ENCODE results near the gene MILR1.
"Not testable (repeated sequence)": the region's sequence is repeated elsewhere in the genome, so short reads cannot be mapped to it uniquely, and the experiment has no call there.

Gene MILR1

DNA sequence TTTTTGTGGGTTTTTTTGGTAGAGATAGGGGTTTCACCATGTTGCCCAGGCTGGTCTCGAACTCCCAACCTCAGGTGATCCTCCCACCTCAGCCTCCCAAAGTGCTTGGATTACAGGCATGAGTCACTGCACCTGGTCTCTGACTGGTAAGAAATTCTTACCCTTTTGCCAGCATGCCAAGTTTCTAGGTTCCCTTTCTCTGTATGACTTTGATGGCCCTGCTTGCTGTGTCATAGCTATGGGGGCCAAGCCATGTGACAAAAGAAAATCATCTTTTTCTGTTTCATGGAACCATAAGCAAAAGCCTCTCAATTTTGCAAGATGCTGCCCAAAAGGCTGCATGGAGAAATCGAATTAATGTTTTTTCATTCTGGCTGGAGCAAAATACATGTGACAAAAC is 18.9 kb upstream of the MILR1 start:
- FAIRE-seq = not testable (repeated sequence)

DNA sequence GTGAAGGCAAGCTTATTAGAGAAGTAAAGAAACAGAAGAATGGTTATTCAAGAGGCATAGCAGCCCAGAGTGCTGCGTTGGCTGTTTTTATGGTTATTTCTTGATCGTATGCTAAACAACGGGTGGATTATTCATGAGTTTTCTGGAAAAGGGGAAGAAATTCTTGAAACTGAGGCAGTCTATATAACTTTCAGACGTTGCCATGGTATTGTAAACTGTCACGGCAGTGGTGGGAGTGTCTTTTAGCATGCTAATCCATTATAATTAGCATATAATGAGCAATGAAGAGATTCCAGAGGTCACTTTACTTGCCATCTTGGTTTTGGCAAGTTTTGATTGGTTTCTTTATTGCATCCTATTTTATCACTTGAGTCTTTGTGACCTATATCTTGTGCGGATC is 17.4 kb upstream of the MILR1 start:
- FAIRE-seq = no peak

DNA sequence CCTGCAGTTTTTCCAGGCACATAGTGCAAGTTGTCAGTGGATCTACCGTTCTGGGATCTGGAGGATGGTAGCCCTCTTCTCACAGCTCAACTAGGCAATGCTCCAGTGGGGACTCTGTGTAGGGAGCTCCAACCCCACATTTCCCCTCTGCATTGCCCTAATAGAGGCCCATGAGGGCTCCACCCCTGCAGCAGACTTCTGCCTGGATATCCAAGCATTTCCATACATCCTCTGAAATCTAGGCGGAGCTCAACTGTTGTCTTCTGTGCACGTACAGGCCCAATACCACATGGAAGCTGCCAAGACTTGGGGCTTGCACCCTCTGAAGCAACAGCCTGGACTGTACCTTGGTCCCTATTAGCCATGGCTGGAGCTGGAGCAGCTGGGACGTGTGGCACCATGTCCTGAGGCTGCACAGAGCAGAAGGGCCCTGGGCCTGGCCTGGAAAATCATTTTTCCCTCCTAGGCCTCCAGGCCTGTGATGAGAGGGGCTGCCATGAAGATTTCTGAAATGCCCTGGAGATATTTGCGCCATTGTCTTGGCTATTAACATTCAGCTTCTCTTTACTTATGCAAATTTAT is 10.9 kb upstream of the MILR1 start:
- no peak for FAIRE-seq

DNA sequence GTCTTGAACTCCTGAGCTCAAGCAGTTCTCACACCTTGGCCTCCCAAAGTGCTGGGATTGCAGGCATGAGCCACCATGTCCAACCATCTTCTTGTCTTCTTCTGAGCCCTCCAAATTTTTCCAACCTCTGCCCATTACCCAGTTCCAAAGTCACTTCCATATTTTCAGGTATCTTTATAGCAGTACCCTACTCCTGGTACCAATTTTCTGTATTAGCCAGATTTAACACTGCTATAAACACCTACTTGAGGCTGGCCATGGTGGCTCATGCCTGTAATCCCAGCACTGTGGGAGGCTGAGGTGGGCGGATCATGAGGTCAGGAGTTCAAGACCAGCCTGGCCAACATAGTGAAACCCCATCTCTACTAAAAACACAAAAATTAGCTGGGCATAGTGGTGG is 9.4 kb upstream of the MILR1 start:
- not testable (repeated sequence) for FAIRE-seq

DNA sequence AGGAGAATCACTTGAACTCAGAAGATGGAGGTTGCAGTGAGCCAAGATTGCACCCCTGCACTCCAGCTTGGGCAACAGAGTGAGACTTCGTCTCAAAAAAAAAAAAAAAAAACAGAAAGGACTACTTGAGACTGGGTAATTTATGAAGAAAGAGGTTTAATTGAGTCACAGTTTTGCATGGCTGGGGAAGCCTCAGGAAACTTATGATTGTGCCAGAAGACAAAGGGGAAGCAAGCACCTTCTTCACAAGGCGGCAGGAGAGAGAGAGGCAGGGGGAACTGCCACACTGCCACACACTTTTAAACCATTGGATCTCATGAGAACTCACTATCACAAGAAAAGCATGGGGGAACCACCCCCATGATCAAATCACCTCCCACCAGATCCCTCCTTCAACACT is 9.0 kb upstream of the MILR1 start:
- no peak for FAIRE-seq

DNA sequence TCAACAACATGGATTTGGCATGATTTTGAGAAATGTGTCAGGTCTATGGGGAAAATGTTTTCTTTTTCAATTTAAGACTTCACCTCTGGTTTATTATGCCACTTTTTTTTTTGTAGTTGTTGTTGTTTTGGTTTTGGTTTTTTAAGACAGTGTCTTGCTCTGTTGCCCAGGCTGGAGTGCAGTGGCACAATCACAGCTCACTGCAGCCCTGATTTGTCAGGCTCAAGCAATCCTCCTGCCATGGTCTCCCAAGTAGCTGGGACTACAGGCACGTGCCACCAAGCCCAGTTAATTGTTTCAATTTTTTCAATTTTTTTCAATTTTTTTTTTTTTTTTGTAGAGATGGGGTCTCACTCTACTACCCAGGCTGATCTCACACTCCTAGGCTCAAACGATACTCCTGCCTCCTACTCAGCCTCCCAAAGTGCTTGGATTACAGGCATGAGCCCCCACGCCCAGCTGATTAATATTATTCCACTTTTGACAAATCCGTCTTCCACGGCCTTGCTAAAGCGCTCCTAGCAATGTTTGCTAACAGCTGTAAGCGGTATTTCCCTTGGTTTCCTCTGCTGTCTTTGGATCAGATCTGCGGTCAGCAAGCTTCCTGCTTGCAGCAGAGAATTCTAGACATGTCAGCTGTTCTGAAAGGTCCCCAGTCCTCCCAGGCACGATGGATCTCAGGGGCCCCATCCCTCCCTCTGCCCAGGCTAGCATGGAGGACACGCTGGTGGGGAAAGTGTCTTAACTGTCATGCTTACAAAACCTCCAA is 7.0 kb upstream of the MILR1 start:
- no peak for FAIRE-seq

DNA sequence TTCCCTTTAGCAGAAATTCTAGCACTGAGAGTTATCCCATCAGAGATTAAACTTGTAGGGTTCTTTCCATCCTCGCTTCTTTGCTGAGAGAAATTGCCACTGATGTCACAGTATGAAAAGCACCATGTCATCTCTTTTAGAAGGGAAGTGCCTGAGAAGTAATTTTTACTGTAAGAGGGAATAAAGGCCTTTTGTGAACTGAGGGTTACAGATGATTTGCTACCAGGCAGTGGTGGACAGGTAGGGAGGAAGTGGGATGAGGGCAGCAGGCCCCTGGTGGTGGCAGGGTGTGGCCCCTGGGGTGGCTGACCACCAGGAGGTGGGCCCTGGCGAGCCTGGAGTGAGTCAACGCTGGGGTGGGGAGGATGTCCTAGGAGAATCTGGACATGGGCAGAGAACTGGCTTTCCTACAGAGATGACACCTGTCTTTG is 6.4 kb upstream of the MILR1 start:
- FAIRE-seq = no peak

DNA sequence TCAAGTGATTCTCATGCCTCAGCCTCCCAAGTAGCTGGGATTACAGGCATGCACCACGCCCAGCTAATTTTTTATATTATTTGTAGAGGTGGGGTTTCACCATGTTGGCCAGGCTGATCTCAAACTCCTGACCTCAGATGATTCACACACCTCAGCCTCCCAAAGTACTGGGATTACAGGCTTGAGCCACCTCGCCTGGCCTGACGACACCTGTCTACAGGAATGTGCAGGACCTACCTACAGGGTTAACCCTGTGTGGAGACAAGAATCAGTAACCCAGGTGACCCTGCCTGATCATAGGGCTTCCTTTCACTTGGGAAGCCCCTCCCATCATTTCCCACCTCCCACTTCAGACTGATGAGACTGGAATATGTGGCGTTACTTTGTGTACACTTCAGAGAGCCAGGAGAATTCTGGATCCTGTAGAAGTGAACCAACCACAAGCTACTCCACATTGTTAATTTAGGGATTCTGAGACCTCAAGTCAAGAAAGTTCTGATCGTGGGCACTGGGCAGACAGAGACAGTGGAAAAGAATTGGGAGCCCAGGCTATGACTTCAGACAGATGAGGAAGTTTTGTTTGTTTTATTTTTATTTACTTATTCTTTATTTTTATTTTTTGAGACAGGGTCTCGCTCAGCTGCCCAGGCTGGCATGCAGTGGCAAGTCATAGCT is 5.7 kb upstream of the MILR1 start:
- no peak for FAIRE-seq

DNA sequence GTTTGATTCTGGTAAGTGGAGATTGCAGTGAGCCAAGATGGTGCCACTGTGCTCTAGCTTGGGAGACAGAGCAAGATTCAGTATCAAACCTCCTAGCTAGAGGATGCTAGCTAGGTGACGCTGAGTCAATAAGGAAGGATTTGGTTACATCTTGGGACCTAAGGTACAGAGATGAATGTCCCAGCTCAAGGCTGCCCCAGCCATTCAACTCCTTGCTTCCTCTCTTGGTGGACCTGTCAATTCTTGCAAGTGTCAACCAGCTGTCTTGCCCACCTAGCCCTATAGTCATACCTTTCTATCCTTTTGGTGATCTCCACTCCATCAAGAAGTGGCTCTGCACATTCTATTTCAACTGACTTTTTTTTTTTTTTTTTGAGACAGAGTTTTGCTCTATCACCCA is 1.4 kb upstream of the MILR1 start:
- FAIRE-seq = no peak

DNA sequence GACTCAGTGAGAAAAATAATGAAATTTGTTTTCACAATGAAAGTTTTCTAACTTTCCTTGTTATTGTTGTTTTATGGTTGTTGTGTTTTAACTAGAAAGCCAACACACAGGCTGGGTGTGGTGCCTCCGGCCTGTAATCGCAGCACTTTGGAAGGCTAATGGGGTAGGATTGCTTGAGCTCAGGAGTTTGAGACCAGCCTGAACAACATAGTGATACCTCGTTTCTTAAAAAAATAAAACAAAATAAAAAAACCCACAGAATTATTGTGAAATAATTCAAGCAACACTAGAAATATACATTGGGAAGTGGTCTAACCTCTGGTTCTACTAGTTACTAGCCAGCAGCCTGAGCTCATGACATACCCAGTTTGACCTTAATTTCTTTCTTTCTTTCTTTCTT is 630 bp downstream of the MILR1 start:
- FAIRE-seq = no peak

DNA sequence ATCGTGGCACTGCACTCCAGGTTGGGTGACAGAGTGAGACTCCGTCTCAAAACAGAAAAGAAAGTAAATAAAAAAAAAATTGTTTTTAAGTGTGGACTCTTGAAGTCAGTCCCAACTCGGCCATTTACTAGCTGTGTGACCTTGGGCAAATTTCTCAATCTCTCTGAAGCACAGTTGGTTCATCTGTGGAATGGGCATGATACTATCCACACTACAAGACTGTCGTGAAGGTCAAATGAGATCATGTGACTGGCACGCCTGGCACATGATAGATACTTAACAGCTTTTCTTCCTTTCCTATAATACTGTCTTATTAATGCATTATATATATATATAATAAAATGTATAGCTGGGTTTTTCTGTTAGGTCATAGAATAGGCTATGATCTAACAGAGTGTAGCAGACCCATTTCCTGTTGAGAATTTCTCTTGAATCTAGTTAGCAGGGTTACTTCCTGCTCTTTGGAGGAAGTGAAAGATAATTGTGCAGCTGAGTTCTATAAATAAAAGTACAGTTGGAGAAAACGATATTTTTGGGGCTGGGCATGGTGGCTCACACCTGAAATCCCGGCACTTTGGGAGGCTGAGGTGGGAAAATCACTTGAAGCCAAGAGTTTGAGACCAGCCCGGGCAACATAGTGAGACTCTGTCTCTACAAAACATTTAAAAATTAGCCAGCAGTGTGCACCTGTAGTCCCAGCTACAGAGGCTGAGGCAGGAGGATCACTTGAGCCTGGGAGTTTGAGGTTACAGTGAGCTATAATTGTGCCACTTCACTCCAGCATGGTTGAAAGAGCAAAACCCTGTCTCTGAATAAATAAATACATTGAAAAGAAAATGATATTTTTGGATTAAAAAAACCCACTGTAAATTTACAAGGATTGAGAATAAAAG is 7.3 kb downstream of the MILR1 start:
- no peak for FAIRE-seq

DNA sequence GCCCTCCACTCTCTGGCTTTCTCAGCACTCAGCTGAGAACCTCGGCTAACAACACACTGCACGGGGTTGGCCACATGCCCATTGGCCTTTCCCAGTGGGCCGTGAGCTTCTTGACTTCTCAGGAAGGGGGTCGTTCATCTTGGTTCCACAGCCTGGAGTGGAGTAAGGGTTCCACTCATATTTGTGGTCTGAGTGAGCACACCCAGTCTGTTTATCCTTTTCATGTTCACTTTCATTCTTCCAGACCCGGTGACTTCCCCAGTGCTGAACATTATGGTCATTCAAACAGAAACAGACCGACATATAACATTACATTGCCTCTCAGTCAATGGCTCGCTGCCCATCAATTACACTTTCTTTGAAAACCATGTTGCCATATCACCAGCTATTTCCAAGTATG is 8.2 kb downstream of the MILR1 start:
- FAIRE-seq = no peak

DNA sequence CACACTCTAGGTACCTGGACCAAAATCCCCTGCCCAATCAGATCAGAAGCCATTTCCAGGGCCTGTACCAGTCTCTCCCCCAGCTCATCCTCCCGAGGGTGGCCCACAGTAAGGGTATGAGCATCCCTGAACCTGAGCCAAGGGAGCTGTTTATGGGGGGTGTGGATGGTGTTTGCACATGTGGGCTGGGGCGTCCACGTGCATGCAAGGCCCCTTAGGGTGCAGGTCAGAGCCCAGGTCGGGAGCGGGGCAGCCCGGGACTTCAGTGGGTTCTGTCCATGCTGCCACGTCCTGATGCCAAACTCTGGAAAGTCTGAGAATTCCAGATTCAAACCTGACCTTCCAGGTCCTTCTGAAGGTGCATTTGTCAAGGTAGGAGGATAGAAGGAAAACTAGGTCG is 9.8 kb downstream of the MILR1 start:
- FAIRE-seq = no peak

DNA sequence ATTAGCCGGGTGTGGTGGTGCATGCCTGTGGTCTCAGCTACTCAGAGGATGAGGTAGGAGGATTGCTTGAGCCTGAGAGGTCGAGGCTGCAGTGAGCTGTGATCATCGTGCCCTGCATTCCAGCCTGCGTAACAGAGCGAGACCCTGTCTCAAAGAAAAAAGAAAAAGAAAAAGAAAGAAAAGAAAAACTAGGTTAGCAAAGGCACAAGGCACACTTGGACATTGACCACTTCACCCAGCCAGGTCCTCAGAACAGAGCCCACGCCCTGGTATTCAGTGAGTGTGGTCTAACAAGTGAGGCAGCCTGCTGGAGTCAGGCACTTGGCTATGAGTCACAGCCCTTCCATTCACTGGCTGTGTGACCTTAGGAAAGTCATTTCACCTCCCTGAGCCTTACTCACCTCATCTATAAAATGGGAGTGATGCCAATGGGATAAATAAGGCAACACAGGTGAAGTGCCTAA is 10.4 kb downstream of the MILR1 start:
- FAIRE-seq = no peak

DNA sequence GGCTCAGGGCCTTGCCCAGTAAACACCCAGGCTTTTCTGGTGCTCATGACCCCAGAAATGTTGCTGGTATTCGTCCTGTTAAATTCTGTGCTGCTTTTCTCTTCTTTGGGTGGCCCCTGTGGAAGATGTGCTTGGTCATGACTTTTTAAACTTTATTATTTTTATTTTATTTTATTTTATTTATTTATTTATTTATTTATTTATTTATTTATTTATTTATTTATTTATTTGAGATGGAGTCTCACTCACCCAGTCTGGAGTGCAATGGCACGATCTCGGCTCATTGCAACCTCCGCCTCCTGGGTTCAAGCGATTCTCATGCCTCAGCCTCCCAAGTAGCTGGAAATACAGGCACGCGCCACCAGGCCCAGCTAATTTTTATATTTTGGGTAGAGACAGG is 10.9 kb downstream of the MILR1 start:
- not testable (repeated sequence) for FAIRE-seq

DNA sequence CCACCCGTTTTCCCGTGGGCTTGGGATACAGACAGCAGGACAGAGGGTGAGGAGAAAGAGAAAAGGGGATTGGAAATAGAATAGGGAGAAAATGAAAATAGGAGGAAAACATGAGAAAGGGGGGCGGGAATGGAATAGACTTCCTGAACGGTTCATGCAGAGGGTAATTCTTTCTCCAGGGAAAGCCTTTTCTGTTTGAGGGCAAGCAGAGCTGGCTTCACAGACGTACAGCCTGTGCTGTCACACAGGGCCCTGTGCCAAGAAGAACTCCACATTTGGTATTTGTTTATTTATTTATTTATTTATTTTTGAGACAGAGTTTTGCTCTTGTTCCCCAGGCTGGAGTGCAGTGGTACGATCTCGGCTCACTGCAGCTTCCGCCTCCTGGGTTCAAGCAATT is 12.0 kb downstream of the MILR1 start:
- no peak for FAIRE-seq

DNA sequence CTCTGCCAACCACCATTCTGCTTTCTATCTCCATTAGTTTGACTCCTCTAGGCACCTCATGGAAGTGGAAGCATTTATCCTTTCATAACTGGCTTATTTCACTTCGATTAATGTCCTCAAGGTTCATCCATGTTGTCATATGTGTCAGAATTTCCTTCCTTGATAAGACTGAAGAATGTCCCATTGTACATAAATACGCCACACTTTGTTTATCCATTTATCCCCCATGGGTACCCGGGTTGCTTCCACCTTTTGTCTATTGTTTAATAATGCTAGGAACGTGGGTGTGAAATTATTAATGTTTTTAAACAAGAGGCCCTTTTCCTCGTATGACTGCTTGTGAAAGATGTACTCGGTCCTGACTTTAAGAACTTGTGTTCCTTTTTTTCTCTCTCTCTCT is 12.9 kb downstream of the MILR1 start:
- no peak for FAIRE-seq

DNA sequence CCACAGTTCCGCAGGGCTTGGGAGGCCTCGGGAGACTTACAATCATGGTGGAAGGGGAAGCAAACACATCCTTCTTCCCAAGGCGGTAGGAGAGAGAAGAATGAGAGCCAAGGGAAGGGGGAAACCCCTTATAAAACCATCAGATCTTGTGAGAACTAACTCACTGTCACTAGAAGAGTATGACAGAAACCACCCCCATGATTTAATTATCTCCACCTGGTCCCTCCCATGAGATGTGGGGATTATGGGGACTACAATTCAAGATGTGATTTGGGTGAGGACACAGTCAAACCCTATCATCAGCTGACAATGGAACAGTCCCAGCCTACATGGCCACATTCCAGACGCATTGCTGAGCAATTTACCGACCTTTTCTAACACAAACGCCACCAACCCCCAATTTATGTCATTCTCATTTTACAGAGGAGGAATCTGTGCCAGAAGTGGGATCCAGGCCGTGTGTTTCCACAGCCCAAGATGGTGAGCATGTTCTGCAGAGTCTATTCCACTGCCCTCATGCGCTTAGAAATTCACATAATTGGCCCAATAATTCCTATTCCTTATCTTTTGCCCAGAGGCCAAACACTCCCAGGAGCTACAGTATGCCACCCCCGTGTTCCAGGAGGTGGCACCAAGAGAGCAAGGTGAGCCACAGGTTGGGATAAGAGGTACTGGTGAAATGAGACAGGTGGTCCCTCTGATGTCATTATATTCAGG is 17.3 kb downstream of the MILR1 start:
- no peak for FAIRE-seq

DNA sequence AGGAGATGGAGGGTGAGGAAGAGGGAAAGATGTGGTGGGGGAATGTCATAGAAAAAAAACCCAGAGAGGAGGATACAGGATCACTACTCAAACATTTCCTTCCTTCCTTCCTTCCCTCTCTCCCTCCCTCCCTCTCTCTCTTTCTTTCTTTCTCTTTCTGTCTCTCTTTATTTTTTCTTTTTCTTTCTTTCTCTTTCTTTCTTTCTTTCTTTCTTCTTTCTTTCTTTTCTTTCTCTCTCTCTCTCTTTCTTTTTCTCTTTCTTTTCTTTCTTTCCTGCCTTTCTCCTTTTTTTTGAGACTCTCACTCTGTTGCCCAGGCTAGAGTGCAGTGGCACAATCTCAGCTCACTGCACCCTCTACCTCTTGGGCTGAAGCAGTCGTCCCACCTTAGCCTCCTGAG is 17.9 kb downstream of the MILR1 start:
- not testable (repeated sequence) for FAIRE-seq

DNA sequence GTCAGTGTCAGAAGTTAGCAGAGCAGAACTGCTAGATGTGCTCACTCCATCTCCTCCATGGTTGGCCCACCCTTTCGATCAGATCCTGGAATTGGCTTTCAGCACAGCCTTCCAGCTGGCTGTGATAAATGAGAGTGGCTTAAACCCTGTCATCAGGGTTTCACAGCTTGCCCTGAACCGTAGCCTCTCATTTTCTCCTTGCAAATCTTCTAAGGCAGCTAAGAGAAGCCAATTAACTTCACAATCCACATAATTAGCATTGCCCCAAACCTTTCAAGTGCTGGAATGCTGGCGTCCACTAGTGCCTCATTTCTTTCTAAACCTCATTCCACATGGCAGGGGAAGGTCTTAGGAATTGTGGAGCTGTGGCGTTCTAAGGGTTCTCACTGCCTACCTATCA is 21.7 kb downstream of the MILR1 start:
- FAIRE-seq = no peak

DNA sequence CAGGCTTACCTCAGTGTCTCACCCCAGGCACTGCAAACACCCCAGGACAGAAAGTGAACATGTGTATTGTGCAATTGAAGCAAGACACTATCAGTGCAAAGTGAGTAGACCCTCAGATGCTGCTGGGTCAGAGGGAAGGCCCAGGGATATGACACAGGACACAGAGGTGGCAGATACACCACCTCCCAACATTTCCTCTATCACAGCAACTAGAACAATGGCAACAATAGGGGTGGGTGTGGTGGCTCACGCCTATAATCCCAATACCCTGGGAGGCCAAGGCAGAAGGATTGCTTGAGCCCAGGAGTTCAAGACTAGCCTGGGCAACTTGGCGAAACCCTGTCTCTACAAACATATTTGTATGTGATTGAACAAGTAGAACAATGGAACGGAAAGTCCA is 22.5 kb downstream of the MILR1 start:
- FAIRE-seq = no peak

DNA sequence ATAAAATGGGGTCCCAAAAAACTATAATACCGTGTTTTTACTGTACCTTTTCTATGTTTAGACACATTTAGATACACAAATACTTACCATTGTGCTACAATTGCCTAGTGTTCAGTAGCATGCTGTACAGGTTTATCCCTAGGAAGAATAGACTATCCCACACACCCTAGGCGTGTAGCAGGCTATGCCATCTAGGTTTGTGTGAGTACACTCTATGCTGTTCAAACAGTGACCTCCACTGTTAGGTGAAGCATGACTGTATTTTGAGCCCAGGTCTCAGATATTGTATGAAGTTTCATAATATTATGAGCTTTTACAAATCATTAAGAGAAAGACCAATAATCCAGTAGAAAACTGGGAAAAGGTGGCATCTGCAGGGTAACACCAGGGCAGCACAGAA is 23.6 kb downstream of the MILR1 start:
- FAIRE-seq = no peak

DNA sequence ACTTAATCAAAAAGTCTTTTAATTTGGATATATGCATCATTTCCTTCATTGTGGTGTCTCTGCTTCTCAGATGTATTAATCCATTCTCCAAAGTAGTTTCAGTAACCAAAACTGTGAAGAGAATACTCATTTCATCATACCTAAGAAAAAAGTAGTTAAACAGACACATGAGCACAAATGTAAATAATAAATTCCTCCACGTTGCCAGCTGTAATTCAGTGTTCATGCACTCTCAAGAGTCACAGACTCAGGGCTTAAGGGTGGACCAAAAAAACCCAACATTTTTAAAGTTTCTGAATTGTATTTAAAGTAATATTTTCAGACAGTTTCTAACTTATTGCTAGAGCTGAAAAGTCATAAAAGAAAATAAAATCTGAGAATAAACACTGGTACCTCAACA is 28.9 kb downstream of the MILR1 start:
- no peak for FAIRE-seq

All from G401.6 (cell line).